ENCODE results near the gene APOL6. TPM values are rescaled to one million over a fixed set of nuclear protein-coding genes. Genes with fewer than 3 reads are reported as not detected.

Gene APOL6
- total RNA-seq, 2 donors from 2014 or later: 8.7 to 14.6 TPM

GRCh38 chr22:35601743-35602615 is 46.3 kb upstream of the APOL6 start:
- H3K27ac ChIP-seq: no peak overlapping the region
- intact Hi-C loops (cut with DNase I): no loop called here
- H3K36me3 ChIP-seq: no peaks in the 10 kb centered on the region
- H3K9me3 ChIP-seq: no peaks in the 10 kb centered on the region
- H3K4me1 ChIP-seq (replicated peaks): no peaks in the 10 kb centered on the region
- no peaks in the 10 kb centered on the region for H3K27me3 ChIP-seq (replicated peaks; ENCODE audit: insufficient read depth)
- TF ChIP-seq POLR2AphosphoS5 (IDR thresholded peaks at IDR 0.05) (no peak), POLR2A (IDR thresholded peaks at IDR 0.05) (no peak)
- TF ChIP-seq, protein P1, sequence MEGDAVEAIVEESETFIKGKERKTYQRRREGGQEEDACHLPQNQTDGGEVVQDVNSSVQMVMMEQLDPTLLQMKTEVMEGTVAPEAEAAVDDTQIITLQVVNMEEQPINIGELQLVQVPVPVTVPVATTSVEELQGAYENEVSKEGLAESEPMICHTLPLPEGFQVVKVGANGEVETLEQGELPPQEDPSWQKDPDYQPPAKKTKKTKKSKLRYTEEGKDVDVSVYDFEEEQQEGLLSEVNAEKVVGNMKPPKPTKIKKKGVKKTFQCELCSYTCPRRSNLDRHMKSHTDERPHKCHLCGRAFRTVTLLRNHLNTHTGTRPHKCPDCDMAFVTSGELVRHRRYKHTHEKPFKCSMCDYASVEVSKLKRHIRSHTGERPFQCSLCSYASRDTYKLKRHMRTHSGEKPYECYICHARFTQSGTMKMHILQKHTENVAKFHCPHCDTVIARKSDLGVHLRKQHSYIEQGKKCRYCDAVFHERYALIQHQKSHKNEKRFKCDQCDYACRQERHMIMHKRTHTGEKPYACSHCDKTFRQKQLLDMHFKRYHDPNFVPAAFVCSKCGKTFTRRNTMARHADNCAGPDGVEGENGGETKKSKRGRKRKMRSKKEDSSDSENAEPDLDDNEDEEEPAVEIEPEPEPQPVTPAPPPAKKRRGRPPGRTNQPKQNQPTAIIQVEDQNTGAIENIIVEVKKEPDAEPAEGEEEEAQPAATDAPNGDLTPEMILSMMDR (IDR thresholded peaks at IDR 0.05): no peak
- DNase-seq (ENCODE audit: low spot score): no peak
- no peak overlapping the region for H3K4me3 ChIP-seq
- 68% methylated on average over 9 of the region's 9 CpGs for WGBS

DNA sequence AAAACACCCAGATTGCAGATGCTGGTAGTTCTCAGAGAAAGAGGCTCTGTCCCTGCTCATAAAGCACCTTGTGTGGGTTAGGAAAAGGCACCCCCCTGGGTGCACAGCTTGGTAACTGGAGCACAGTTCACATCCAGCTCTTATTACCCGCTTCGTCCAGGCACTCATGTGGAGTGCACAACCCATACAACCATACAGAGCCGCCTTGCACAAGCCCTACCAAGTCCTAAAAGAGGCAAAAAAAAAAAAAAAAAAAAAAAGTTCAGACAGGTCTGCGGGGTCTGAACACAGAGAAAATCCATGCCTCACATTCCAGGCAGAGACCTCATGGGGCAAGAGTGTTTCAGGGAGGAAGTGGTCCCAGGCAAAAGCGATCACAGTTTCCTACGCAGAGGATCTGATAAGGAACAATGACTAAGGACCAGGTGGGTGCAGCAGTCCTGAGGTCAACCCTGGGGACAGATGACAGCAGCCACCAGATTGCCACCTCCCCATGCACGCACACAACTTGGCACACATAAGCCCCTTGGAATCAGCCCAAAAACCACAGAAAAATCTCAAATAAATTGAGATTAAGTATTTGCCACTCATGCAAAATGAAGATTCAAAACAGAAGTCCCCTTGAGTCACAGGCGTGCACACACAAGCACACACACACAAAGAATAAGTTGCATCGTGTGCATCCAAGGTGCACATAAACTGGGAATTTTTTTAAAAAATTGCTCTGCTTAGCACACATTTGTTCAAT is 43.5 kb upstream of the APOL6 start:
- WGBS: 64% methylated on average over 9 of the region's 9 CpGs
- no peaks in the 10 kb centered on the region for H3K9me3 ChIP-seq
- intact Hi-C loops (cut with DNase I): no loop called here
- no peak for DNase-seq (ENCODE audit: low spot score)
- no peaks in the 10 kb centered on the region for H3K4me1 ChIP-seq (replicated peaks)
- no peaks in the 10 kb centered on the region for H3K27me3 ChIP-seq (replicated peaks; ENCODE audit: insufficient read depth)
- no peaks in the 10 kb centered on the region for H3K36me3 ChIP-seq
- H3K27ac ChIP-seq: no peak overlapping the region
- TF ChIP-seq, protein P1 (IDR thresholded peaks at IDR 0.05): no peak
- TF ChIP-seq POLR2A (IDR thresholded peaks at IDR 0.05): no peak
- H3K4me3 ChIP-seq: no peak overlapping the region

DNA sequence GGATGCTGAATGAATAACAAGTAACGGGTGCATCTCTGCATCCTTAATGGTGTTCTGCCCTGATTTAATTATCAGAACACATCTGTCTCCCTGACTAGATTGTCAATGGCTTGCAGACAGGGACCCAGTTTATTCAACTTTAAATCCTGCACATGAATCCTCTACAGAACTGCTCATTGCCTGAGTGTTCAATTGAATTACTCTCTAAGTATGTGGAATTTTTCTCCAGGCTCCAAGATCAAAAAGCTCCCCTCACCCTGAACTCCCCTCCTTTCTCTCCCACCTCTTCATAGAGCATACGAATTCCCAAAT is 42.9 kb upstream of the APOL6 start:
- no peak for DNase-seq (ENCODE audit: low spot score)
- intact Hi-C loops (cut with DNase I): no loop called here
- H3K9me3 ChIP-seq: no peaks in the 10 kb centered on the region
- H3K4me1 ChIP-seq (replicated peaks): no peaks in the 10 kb centered on the region
- TF ChIP-seq POLR2AphosphoS5 (IDR thresholded peaks at IDR 0.05) (no peak), POLR2A (IDR thresholded peaks at IDR 0.05) (no peak)
- TF ChIP-seq, protein P1 (IDR thresholded peaks at IDR 0.05): no peak
- 87% methylated on average over 2 of the region's 2 CpGs for WGBS
- no peak overlapping the region for H3K27ac ChIP-seq
- H3K27me3 ChIP-seq (replicated peaks; ENCODE audit: insufficient read depth): no peaks in the 10 kb centered on the region
- no peak overlapping the region for H3K4me3 ChIP-seq
- no peaks in the 10 kb centered on the region for H3K36me3 ChIP-seq

- no peaks in the 10 kb centered on the region for H3K27me3 ChIP-seq (replicated peaks; ENCODE audit: insufficient read depth)
- H3K4me3 ChIP-seq: no peak overlapping the region
- 81% methylated on average over 13 of the region's 13 CpGs for WGBS
- intact Hi-C loops (cut with DNase I): no loop called here
- H3K27ac ChIP-seq: no peak overlapping the region
- H3K4me1 ChIP-seq (replicated peaks): no peaks in the 10 kb centered on the region
- H3K9me3 ChIP-seq: no peaks in the 10 kb centered on the region
- DNase-seq (ENCODE audit: low spot score): no peak
- no peak for TF ChIP-seq POLR2A (IDR thresholded peaks at IDR 0.05)
- no peak for TF ChIP-seq POLR2AphosphoS5 (IDR thresholded peaks at IDR 0.05)
- TF ChIP-seq, protein P1 (IDR thresholded peaks at IDR 0.05): no peak
- H3K36me3 ChIP-seq: no peaks in the 10 kb centered on the region
Observed at GRCh38 chr22:35605851-35606481, 42.3 kb upstream of the APOL6 start.

Measured in prostate gland (tissue), 2 donors.